NB4 (cell line): ENCODE results near the gene SGCD.

ENCODE experiments used
- CTCF ChIP-seq: IDR thresholded peaks from one replicate; pipeline ENCODE4 v1.5.1; 2012; ENCODE audit warnings: low read depth, low read length
- MAX ChIP-seq: IDR thresholded peaks from 2 replicates; pipeline ENCODE4 v1.6.1; 2011; ENCODE audit warnings: low read depth, low read length
- POLR2A ChIP-seq: IDR thresholded peaks from 2 replicates; pipeline ENCODE4 v1.6.1; 2011; ENCODE audit warnings: mild to moderate bottlenecking; ENCODE audit not compliant: insufficient read length; ENCODE audit errors: extremely low read depth

DNA sequence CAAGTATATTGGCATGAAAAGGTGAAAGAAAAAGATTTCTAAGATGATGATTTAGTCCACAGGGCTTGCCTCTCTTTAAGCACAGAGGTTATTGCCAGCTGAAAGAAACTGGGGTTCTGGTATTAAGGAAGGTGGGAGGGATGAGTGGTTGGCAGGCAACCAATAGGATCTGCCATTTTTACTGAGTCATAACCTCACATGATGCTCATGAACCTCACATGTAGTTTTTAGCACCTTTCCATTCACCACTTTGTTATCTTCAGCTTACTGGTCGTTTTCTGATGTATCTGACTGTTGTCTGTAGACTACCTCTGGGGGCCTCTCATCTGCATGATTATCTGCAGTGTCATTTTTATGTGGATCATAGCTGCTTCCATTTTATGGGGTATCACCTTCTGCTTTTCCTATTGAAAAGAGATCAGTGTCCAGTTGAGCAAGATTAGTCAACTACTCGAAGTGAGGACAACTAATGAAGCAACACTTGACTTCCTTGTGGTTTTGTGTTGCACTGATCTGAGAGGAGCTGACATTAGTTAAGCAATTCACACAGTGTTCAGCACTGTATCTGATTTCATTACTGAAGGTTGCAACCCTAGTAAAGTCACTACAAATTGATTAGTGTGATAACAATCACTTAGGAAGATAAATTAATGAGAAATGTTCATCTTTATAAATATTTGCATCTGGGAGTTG, 186.3 kb downstream of the SGCD start:
- no peak for TF ChIP-seq POLR2A
- TF ChIP-seq MAX, result no peak
- no peak for TF ChIP-seq CTCF
